Thyroid gland (tissue), 4 donors: ENCODE data around the gene RPLP1.

Experiments used
- POLR2A ChIP-seq, 2 donors: fragments of 450-650 bp; IDR thresholded peaks; one replicate each; pipeline ENCODE4 v1.6.1; 2017; ENCODE audit warnings: antibody characterized with exemption in 2 of 2, mild to moderate bottlenecking in 2 of 2, moderate library complexity in 1 of 2
- TF ChIP-seq, protein P1 (sequence below), 6 experiments: fragments of 200-600 bp in 3 of 6; fragments of 450-650 bp in 3 of 6; sonication (generic) in 3 of 6; IDR thresholded peaks; one replicate each; pipeline ENCODE4 v1.5.1; 2016 to 2019; ENCODE audit warnings: antibody characterized with exemption in 6 of 6, mild to moderate bottlenecking in 2 of 6, inconsistent platforms in 1 of 6, moderate library complexity in 1 of 6

DNA sequence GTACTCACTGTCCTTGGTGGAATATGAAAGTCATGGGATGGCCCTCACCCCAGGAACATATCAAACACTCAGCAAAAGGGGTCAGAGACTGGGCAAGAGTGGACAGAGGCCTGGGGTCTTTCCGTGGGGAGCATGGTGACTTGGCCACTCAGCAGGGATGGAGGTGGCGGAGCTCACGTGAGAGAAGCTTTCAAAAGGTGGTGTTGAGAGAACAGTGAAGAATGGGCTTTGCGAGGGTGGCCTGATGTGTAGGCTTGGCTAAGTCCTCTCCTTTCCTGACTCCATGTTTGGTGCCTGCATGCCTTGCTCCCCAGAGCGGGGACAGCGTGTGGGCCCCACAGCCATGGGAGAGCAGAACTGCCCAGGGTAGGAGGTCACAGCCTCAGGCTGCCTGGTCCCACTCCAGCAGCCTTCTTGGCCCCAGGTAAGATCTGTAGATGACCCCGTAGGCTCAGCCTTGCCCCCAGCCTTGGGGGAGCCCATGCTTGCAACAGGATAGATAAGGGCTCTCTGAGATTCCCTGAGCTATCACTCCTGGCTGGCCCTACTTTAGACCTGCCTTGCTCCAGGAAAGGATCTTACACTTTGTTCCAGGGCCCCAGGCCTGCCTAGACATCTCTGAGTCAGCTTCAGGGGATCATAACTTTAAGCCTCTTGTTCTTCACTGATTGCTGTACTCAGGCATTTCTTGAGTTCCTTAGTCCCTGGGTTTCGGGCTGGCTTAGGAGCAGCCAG, 17.0 kb downstream of the RPLP1 start:
- TF ChIP-seq, protein P1, sequence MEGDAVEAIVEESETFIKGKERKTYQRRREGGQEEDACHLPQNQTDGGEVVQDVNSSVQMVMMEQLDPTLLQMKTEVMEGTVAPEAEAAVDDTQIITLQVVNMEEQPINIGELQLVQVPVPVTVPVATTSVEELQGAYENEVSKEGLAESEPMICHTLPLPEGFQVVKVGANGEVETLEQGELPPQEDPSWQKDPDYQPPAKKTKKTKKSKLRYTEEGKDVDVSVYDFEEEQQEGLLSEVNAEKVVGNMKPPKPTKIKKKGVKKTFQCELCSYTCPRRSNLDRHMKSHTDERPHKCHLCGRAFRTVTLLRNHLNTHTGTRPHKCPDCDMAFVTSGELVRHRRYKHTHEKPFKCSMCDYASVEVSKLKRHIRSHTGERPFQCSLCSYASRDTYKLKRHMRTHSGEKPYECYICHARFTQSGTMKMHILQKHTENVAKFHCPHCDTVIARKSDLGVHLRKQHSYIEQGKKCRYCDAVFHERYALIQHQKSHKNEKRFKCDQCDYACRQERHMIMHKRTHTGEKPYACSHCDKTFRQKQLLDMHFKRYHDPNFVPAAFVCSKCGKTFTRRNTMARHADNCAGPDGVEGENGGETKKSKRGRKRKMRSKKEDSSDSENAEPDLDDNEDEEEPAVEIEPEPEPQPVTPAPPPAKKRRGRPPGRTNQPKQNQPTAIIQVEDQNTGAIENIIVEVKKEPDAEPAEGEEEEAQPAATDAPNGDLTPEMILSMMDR (IDR thresholded peaks at IDR 0.05) = no peak
- TF ChIP-seq POLR2A (IDR thresholded peaks at IDR 0.05) = no peak
